Measurements from ENCODE around the gene DYRK1A. TPM values are rescaled to one million over a fixed set of nuclear protein-coding genes. Genes with fewer than 3 reads are reported as not detected.

DYRK1A gene
- total RNA-seq, 1 experiment from 2014 or later = 49.3 TPM

DNA sequence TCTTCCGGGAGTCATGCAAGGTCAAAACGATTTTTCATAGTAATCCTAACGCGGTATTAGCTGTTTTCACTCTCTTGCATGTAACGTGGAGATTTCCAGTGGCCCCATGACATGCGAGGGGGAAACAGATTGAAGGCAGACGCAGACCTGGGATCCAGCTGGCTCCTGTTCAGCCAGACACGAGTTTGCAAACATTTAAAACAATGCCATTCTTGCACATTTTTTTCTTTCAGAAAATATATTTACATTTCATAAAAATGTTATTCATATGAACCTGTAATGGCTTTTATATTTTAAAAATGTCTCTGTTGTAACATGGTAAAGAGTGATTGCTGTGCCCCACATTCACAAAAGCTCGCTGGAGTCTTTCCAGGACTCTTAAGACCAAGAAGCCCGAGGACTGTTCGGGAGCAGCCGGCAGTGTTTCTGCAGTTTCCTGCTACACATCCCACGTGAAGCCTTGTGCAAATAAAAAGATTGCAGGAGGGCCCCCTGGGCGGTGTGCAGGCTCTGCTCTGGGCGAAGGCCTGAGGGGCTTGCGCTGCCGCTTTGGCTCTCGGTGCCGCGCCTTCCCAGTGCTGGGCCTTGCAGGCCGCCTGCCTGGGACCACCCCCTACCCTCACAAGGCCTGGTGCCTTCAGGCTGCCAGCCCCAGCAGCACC is 184.9 kb downstream of the DYRK1A start:
- Histone ChIP-seq H3K27me3 (ENCODE audit: insufficient read depth, low read length) (no peaks in the 10 kb centered on the region), H4K20me1 (ENCODE audit: insufficient read depth) (no peaks in the 10 kb centered on the region), H3K79me2 (ENCODE audit: insufficient read depth, low read length) (no peaks in the 10 kb centered on the region), H2AFZ (ENCODE audit: low read depth, low read length, poor library complexity, severe bottlenecking) (no peak overlapping the region), H3K27ac (ENCODE audit: low read depth, low read length) (no peak overlapping the region), H3K9me2 (ENCODE audit: insufficient read depth) (no peaks in the 10 kb centered on the region), H3K4me3 (replicated peaks in 1 of 2; ENCODE audit: low read depth in 1 of 2, low read length in 2 of 2) (no peak overlapping the region), H3K36me3 (ENCODE audit: control insufficient read depth in 1 of 2, insufficient read depth in 2 of 2, low read length in 2 of 2) (no peaks in the 10 kb centered on the region), H3K9ac (ENCODE audit: low read length) (no peak overlapping the region), H3K9me3 (ENCODE audit: control insufficient read depth in 1 of 2, insufficient read depth in 1 of 2, low read depth in 1 of 2, low read length in 2 of 2) (no peaks in the 10 kb centered on the region), H3K4me1 (ENCODE audit: control insufficient read depth in 1 of 2, insufficient read depth in 2 of 2, low read length in 2 of 2) (peaks cover 0 to 6% of the 10 kb centered on the region in 2 experiments; a peak in 2 of 4 replicates), H3K4me2 (ENCODE audit: low read length) (no peak overlapping the region)
- TF ChIP-seq TCF7L2 (IDR thresholded peaks at IDR 0.05; ENCODE audit: borderline replicate concordance, extremely low read depth, insufficient read depth, insufficient read length) = no peak
- no peak for TF ChIP-seq EZH2 (IDR thresholded peaks at IDR 0.05)
- no peak for TF ChIP-seq ZNF274 (IDR thresholded peaks at IDR 0.05; ENCODE audit: low read depth, low read length)
- TF ChIP-seq SIN3A (IDR thresholded peaks at IDR 0.05; ENCODE audit: low read depth) = no peak
- no peak for TF ChIP-seq MAX (IDR thresholded peaks at IDR 0.05)
- TF ChIP-seq EZH2phosphoT487 (IDR thresholded peaks at IDR 0.05; ENCODE audit: borderline replicate concordance) = no peak
- no peak for TF ChIP-seq JUND (IDR thresholded peaks at IDR 0.05)
- TF ChIP-seq CBX3 (IDR thresholded peaks at IDR 0.05; ENCODE audit: low read depth) = no peak
- TF ChIP-seq YY1 (IDR thresholded peaks at IDR 0.05; ENCODE audit: extremely low read depth, insufficient replicate concordance, low read depth, low read length) = no peak
- no peak for TF ChIP-seq FOSL1 (IDR thresholded peaks at IDR 0.05; ENCODE audit: low read depth)
- TF ChIP-seq ZFX (IDR thresholded peaks at IDR 0.05) = no peak
- no peak for TF ChIP-seq CEBPB (IDR thresholded peaks at IDR 0.05; ENCODE audit: low read depth)
- TF ChIP-seq POLR2AphosphoS5 (IDR thresholded peaks at IDR 0.05; ENCODE audit: low read depth, low read length) = no peak
- TF ChIP-seq, protein P1, sequence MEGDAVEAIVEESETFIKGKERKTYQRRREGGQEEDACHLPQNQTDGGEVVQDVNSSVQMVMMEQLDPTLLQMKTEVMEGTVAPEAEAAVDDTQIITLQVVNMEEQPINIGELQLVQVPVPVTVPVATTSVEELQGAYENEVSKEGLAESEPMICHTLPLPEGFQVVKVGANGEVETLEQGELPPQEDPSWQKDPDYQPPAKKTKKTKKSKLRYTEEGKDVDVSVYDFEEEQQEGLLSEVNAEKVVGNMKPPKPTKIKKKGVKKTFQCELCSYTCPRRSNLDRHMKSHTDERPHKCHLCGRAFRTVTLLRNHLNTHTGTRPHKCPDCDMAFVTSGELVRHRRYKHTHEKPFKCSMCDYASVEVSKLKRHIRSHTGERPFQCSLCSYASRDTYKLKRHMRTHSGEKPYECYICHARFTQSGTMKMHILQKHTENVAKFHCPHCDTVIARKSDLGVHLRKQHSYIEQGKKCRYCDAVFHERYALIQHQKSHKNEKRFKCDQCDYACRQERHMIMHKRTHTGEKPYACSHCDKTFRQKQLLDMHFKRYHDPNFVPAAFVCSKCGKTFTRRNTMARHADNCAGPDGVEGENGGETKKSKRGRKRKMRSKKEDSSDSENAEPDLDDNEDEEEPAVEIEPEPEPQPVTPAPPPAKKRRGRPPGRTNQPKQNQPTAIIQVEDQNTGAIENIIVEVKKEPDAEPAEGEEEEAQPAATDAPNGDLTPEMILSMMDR (IDR thresholded peaks at IDR 0.05 in 2 of 3, conservative IDR thresholded peaks at IDR 0.05 in 1 of 3; ENCODE audit: borderline replicate concordance in 1 of 3, insufficient read depth in 1 of 3, low read depth in 2 of 3, low read length in 2 of 3) = no peak
- TF ChIP-seq EGR1 (IDR thresholded peaks at IDR 0.05; ENCODE audit: low read depth) = no peak
- no peak for TF ChIP-seq SP1 (IDR thresholded peaks at IDR 0.05; ENCODE audit: low read depth)
- TF ChIP-seq, protein P2, sequence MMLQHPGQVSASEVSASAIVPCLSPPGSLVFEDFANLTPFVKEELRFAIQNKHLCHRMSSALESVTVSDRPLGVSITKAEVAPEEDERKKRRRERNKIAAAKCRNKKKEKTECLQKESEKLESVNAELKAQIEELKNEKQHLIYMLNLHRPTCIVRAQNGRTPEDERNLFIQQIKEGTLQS (IDR thresholded peaks at IDR 0.05) = no peak
- intact Hi-C loops (cut with micrococcal nuclease) = no loop called here
- no TSS peak for BruUV-seq (replicated peaks)
- POLR2A ChIA-PET = no interaction called here
- RAD21 ChIA-PET (ENCODE audit: low non-redundant PET in 1 of 2, low total read pairs in 2 of 2, uncharacterized antibody in 2 of 2, unreplicated experiment in 2 of 2) = no interaction called here
- CTCF ChIA-PET = no interaction called here
- ATAC-seq (no peak), DNase-seq (ENCODE audit: low read depth, low spot score) (no peak)
